ENCODE results near the gene DYNC1LI1.

DYNC1LI1 gene

GRCh38 chr3:32487781-32488473, 82.7 kb downstream of the DYNC1LI1 start:
- no peak for DNase-seq

DNA sequence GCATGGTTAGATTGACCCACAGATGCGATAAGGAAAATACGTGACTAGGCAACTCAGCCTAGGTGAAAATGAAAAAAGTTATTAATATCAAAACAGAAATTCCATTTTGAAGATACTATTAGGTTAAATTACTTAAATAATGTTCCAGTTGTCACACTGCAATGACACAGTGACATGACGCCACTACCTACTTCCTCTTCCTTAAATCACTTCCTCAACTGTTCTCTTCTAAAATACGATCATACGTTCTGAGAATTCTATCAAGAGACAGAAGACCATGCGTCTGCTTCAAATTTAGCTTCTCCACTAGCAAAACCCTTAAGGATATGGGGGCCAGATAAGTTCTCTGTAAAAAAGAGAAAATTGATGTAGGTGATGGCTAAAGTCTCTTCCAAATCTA, 86.2 kb downstream of the DYNC1LI1 start:
- DNase-seq, result peak; percentile 47

GRCh38 chr3:32483772-32484171, 86.9 kb downstream of the DYNC1LI1 start:
- no peak for DNase-seq

- DNase-seq, result no peak
Observed at GRCh38 chr3:32482693-32483092, 88.0 kb downstream of the DYNC1LI1 start.

- no peak for DNase-seq
Observed at GRCh38 chr3:32481791-32482631, 88.6 kb downstream of the DYNC1LI1 start.

GRCh38 chr3:32480604-32481003, 90.1 kb downstream of the DYNC1LI1 start:
- no peak for DNase-seq

Measured in CD4-positive, alpha-beta T cell treated with Interleukin-15 for 1 hour (primary cell).